Right lung (tissue), 5 donors: ENCODE data around the gene LATS2. TPM values are rescaled to one million over a fixed set of nuclear protein-coding genes. Genes with fewer than 3 reads are reported as not detected.

Experiments used
- polyA plus RNA-seq, 5 donors: library from polyadenylated mRNA; unstranded; fragments of 120-200 nt; gene quantifications; one replicate each; pipeline versions ENCODE4 v1.2.1 to v1.2.3, GENCODE V29; 2013; ENCODE audit warnings: inconsistent platforms in 1 of 5, low replicate concordance in 1 of 5; ENCODE audit not compliant: insufficient read length in 5 of 5, insufficient read depth in 1 of 5

Gene LATS2
- polyA plus RNA-seq, 5 donors: 12.1 to 17.6 (median 15.0) TPM

Other genes starting within 250 kb of the LATS2 start
- 10 to 100 TPM; 13.6 to 22.6 (median 20.1) TPM for gene XPO4, start 158.8 kb downstream of the LATS2 start, polyA plus RNA-seq
- 100 to 1,000 TPM; 221 to 246 (median 233) TPM for gene SAP18, start 78.5 kb upstream of the LATS2 start, polyA plus RNA-seq
- gene SKA3, start 115.0 kb upstream of the LATS2 start, polyA plus RNA-seq: 10 to 100 TPM in 3 of 5 donors, 1 to 10 TPM in 2; 8.1 to 21.9 (median 12.7) TPM
- gene MRPL57, start 115.1 kb upstream of the LATS2 start, polyA plus RNA-seq: 10 to 100 TPM; 16.4 to 24.0 (median 17.9) TPM